ENCODE measurements around the gene C11orf16.
A peak's percentile ranks its signal among the peaks of the same experiment; 100 is the strongest.
"Not testable (repeated sequence)": the region's sequence is repeated elsewhere in the genome, so short reads cannot be mapped to it uniquely, and the experiment has no call there.

Gene C11orf16, protein sequence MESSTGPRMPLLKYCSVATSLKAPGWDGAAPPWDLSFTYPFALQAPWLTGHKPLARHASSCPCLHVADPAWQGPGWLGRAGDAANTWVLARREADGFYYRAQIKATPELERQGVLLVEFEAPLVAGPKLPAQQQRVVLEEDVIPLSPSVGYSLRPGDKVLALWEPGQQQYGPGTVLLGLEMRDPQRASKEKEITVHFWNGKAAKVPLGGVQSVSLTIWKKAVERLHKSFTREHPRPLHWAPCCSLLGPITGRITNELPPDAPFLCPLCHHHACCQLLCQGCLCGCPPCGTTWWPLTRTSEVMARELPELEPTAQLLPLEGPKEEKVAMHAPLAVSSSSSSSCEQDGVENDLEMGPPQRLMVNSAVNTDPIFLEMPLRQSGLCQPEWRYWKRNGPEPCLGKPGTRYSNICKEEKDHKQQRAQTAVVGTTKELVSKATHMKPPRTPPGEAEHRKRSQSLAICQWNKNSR

DNA sequence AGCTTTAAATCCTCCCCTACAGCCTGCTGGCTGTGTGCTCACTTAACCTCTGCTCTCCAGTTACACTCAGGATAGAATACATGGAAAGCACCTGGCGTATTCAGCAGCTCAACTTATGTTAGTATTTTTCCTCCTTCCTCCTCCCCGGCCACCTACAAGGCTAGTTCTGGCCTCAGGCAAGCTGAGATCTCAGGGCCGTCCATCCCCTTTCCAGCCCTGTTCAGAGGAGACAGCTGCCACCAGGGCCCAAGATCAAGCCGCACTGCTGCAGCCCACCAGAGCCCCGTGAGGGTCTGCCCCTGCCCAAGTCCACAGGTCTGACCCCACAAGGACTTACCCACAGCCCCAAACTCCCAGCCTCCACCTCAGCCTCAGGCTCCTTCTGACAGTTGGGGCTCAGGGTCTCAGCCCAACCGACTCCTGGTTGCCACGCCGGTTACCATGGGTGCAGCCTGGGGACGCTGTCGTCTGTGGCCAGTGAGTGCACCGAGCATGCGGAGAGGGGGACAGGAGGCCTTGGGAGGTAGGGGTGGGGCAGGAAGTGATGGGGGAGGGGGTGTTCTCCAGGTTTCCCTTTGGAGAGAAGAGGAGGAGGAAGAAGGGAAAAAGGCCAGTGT lies at the start of gene C11orf16:
C11orf16 (minus strand) TSS at position 384 of the 617 bp plus-strand sequence. CDS start 639 bp downstream, outside the sequence.
- DNase-seq = no peak

DNA sequence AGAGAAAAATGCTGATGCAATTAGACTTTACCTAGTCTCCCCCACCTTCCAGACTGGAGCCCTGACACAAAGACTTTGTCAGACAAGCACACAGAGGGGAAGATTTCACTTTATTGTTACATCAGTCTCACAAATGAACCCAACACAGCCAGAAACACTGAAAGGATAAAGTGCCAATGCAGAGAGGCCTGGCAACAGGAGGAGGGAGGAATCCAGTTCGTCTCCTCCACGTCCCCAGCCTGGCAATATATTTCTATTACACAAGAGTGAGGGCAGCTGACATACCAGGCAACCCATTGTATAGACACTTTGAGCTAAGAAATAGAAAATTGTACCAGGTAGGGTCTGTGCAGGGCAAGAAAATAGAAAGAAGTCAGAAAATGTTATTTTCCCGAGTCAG lies 47.7 kb upstream of the C11orf16 start:
- DNase-seq = no peak

DNA sequence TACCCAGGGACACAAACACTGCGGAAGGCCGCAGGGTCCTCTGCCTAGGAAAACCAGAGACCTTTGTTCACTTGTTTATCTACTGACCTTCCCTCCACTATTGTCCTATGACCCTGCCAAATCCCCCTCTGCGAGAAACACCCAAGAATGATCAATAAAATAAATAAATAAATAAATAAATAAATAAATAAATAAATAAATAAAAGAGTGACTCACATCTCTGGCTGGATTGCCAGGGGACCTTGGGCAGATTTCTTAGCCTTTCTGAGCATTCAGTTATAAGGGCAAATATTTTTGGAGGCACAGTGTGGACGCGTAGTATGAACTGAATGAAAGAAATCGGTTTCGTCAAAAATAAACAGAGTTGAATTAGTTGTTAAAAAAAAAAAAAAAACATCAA lies 46.6 kb upstream of the C11orf16 start:
- not testable (repeated sequence) for DNase-seq

DNA sequence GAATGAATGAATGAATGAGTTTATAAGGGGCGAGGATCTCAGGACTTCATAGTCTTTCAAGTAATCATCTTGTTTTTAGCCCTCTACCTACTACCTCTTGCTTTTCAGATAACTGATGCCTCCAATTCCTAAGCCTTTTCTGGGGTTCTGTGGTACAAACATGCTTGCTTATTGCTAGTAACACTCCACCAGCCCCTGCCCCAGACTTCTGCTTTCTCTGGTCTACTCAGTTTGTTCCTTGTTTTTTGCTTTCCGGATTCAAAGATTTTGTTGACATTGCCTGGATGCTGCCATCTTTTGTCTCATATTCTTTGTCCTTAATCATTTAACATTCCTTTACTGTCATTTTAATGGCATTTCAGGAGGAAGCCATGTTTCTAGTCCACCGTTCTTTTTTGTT lies 40.4 kb upstream of the C11orf16 start:
- no peak for DNase-seq

DNA sequence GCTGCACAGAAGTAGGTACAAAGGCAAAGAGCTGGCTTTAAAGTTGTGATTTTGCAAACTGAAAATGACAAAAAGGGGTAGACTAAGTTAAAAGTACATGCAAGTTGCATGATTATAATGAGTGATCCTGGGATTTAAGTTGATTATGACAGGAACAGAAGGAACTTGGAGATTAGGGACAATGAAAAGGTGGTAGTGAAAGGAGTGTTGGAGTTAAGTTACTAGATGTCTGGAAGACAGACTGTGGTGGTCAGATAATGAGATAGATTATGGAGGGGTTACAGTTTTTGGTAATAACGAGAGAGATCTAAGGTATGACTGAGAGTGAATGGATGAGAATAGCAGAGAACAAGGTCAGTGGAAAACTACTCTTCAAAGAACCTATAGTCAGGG lies 39.2 kb upstream of the C11orf16 start:
- no peak for DNase-seq

DNA sequence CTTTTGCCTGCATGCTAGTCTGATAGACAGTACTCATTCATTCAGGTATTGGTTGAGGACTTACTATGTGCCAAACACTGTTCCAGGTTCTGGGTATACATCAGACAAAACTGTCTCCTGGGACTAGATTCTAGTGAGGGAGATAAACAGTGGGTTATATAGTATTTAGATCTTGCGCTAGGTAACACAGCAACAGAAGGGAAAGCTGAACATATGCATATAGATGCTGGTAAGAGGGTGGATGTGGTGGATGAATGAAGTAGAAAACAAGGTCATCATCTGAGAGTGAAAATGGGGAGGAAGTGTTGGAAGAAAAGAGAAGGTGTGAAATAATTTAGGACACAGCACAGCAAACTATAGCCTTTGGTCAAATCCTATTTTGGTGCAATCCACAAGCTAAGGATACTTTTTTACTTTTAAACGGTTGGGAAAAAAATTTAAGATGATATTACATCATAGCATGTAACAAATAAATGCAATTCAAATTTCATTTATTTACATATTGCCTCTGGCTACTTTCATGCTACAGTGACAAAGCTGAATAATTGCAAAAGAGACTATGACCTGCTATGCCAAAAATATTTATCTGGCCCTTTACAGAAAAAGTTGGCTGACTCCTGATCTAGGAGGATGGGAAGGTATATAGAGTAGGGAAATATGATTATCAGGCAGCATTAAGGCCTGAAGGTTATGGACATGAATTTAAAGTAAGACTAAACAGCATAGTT lies 38.6 kb upstream of the C11orf16 start:
- no peak for DNase-seq

DNA sequence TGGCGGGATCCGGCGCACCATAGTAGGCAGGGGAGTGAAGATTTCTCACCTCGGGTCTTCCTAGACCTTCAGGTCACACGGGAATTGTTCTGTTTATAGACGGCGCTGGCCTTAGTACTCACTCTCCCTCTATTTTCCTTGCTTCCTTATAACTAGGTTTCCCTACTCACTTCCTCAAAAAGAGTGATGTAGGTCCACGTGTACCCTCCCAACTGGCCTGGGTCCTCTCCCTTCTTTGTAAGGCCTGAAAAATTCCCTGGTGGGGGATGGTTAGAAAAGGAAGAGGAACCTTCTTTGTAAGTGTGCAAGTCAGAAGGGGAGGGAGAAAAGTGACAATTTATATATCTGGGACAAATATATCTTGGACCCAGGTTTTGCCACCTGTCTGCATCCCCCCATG lies 34.4 kb upstream of the C11orf16 start:
- no peak for DNase-seq

- peak; percentile 77 to 80 for DNase-seq
Measured at GRCh38 chr11:8964324-8965320, 31.9 kb upstream of the C11orf16 start, which contains the start of gene TMEM9B. Gene TMEM9B, minus strand, starts transcription at chr11:8964442. Its CDS starts 129 bp downstream, at chr11:8964313.

DNA sequence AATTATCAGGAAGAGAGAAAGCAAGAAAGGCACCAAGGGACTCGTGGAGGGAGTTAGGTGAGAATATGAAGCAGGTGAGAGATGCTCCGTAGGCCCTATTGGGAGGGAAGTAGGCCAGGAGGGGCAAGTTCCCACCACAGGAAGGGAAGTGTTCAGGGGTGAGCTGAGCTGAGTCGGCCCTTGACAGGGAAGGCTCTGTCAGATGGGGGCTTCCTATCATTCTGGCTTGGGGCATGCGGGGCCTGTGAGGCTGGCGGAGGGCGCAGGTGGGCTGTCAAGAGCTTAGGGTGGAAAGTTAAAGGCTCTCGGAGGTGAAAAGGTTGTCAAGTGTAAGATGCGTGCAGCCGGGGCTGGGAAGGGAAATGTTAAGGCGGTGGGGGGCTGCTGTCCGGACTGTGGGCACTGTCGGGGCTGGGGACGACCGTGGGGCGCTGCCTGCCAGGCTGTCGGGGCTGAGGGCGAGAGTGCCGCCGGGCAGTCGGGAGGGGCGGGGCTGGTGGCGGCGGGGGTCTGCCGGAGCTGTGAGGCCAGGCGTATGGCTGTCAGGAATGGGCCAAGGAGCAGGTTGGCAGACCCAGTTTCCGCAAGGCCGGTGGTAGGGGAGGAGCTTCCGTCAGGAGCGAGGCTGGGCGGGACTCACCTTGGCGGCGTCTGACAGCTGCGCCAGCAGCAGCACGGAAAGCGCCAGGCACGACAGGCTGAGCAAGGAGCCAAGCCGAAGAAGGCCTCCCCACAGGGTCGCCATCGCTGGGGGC lies 31.0 kb upstream of the C11orf16 start:
- peak; percentile 76 to 79 for DNase-seq

GRCh38 chr11:8962841-8963240 lies 30.1 kb upstream of the C11orf16 start:
- DNase-seq = no peak

GRCh38 chr11:8961401-8961800 lies 28.7 kb upstream of the C11orf16 start:
- no peak for DNase-seq

DNA sequence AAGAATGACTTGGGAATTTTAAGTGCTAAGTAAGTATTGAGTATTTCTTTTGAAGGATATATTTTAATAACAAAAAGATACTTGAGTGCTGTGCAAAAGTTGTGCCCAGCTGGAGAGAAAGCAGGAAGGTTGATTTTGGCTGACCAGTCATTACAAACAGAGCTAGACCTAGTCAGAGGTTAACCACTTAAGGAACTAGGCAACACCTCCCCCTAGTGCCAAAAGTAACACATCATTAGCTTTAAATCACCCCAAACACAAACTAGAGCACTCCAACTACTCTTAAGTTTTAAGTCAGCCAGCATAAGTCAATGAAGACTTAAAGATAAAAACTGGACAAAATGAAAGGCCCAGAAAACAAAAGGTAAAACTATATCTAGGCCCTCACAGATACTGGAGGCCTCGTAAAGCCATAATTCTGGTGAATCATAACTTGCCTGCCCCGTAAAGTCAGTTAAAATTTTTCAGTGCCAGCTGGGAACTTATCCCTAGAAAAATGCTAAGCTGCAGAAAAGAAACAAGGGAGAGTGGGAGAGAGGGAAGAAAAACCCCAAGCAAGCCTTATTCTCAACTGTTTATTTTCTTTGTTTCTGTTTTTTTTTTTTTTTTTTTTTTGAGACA lies 26.9 kb upstream of the C11orf16 start:
- peak; percentile 14 to 57 for DNase-seq

- DNase-seq = no peak
Measured at GRCh38 chr11:8956860-8957259, 24.1 kb upstream of the C11orf16 start.

- DNase-seq = no peak
Measured at GRCh38 chr11:8948886-8949285, 16.1 kb upstream of the C11orf16 start.

GRCh38 chr11:8947230-8947943 lies 14.6 kb upstream of the C11orf16 start:
- no peak for DNase-seq

GRCh38 chr11:8942518-8943066 lies 9.8 kb upstream of the C11orf16 start, which contains the start of gene ASCL3:
Gene ASCL3, minus strand, starts transcription at chr11:8943016. Its CDS starts 4,855 bp downstream, at chr11:8938161.
- DNase-seq = no peak

DNA sequence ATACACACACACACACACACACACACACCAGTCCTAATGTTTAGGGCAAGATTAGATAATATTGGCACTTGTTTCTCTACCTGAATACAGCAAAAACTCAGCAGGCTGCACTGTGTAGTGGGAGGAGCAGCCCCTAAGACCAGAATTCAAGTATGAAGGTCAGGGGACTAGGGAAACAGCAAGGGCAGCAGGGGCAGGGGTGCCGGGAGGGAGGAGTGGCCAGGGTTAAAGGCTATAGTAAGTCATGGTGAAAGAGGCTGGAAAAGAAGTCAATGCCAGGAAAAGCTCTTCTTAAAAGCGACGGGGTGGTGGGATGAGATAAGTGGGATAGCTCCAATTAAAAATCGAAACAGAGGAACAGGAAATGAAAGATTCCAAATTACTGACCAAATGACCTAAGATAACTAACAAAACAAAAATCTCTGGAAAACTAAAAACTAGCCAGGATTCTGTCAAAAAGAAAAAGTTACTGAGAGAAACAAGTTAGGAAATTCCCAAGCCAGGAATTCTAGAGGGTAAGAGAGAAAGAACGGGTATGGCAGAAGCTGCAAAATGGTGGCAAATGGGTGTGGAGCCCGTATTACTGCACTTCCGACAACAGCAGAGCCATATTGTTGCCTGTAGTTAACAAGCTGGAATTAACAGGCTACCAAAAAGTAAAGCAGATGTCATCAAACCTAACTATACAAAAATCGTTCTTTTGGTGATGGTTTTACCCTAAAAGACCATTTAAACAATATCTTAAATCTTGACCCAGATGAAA lies 8.8 kb upstream of the C11orf16 start:
- DNase-seq = no peak

DNA sequence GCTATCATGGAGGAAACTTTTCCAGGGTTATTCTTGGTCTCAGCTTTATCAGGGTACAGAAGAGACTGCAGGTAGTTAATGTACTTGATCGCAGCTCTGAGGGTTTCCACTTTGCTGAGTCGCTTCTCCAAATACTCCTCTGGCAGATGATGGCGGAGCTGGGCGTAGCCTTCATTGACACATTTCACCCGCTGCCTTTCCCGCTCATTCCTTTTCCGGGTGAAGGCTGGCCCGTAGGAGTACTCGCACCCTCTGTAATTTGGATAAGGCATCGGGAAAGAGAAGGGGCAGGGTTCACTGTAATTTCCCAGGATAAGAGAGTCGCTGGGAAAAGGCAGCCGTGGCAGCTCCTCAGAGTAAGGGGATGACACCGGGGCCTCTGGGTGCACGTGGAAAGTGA lies 4.9 kb upstream of the C11orf16 start:
- no peak for DNase-seq

GRCh38 chr11:8937159-8937558 lies 4.4 kb upstream of the C11orf16 start:
- no peak for DNase-seq
